Stimulated activated CD4-positive, alpha-beta T cell treated with anti-CD3 and anti-CD28 coated beads, Interleukin-4, amount 100 ng/mL, for 4 hours (primary cell): ENCODE results near the gene GNB3.
"Not testable (repeated sequence)": the region's sequence is repeated elsewhere in the genome, so short reads cannot be mapped to it uniquely, and the experiment has no call there.

ENCODE experiments used
- DNase-seq, 2 experiments: peaks; one replicate each; pipeline ENCODE4 v3.0.0-alpha.2; 2020

The GNB3 gene

GRCh38 chr12:6886206-6886999 is 45.7 kb downstream of the GNB3 start:
- not testable (repeated sequence) for DNase-seq

DNA sequence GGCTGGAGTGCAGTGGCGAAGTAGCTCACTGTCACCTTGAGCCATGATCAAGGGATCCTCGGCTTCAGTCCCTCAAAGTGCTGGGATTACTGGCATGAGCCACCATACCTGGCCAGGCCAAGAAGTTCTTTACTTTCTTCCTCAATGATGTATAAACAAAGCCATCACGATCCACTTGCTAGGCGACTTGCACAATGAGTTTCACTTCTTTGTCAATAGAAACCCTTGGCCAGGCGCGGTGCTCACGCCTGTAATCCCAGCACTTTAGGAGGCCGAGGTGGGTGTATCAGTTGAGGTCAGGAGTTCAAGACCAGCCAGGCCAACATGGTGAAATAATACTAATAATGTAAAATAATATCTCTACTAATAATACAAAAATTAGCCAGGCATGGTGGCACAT is 46.7 kb downstream of the GNB3 start:
- no peak for DNase-seq

- no peak for DNase-seq
These were observed 47.6 kb downstream of the GNB3 start for GRCh38 chr12:6888360-6888759.

- not testable (repeated sequence) for DNase-seq
These were observed 48.1 kb downstream of the GNB3 start for GRCh38 chr12:6888794-6889193.

GRCh38 chr12:6889775-6890573 is 49.2 kb downstream of the GNB3 start:
- not testable (repeated sequence) for DNase-seq

DNA sequence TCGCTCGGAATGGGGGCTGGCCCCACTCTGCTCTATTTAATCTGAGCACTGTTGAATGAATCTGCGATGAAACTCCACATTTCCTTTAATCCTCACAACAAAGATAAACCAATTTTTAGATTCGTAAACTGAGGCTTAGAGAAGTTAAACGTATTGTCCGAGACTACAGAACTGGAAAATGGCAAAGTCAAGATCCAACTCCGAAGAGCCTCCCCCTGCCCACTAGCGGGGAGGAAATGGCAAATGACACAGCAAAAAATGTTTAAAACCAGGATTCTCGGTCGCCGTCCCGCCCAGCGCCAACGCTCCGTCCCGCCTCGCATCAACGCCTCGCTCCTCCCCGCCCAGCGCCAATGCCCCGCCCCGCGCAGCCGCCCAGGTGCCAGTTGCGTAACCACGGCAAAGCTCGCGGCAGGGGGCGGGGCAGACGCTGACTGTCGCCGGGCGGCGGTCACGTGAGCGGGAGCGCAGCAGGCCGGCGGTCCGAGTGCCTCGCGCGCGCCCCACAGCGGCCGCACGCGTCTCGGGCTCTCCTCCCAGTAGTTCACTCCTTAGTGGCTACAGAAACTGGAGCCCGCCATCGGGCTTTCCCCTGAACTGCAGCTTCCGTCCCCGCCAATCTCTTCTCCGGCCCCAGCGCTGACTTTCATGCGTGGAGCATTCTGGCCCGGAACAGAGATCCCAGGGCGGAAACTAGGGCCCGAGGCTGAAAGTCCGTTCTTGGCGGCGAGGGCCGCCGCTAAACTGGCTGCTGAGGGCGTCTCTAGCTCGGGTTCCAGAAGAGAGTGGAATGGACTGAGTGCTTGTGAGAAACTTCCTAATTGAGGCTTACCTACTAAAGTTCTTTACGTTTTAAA is 50.3 kb downstream of the GNB3 start:
- peak; percentile 97 to 100 for DNase-seq

DNA sequence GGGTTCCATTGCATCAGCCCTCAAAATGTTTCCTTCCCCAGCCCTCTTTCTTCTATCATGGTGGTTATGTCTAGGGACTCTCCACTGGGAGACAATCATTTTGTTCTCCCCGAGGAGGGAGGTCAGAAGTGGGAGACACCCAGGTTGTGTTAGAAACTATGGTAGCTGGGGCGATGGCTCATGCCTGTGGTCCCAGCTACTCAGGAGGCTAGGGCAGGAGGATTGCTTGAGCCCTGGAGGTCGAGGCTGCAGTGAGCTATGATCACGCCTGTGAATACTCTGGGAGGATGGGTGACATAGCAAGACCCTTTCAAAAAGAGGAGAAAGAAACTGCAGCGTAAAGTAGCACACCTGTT is 50.9 kb downstream of the GNB3 start:
- no peak for DNase-seq

DNA sequence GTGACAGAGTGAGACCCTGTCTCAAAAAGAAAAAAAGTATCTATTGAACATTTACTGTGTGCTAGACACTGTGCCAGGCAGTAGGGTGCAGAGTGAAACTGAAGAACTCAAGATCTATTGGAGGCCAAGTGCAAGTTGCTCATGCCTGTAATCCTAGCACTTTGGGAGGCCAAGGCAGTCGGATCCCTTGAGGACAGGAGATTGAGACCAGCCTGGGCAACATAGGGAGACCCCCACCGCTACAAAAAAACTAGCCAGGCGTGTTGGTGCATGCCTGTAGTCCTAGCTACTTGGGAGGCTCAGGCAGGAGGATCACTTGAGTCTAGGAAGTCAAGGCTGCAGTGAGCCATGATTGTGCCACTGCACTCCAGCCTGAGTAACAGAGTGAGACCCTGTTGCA is 52.0 kb downstream of the GNB3 start:
- DNase-seq = not testable (repeated sequence)

DNA sequence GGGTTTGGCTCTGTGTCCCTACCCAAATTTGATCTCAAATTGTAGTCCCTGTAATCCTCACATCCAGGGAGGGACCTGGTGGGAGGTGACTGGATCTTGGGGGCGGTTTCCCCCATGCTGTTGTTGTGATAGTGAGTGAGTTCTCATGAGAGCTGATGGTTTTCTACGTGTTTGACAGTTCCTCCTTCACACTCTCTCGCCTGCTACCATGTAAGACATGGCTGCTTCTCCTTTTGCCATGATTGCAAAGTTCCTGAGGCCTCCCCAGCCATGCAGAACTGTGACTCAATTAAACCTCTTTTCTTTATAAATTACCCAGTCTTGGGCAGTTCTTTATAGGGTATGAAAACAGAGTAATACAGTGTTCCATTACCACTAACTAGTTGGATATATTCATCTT is 53.6 kb downstream of the GNB3 start:
- DNase-seq = no peak
